HK-2 (cell line): ENCODE data around the gene MAMLD1.

ENCODE experiments used
- DNase-seq: peaks from one replicate; pipeline ENCODE4 v3.0.0-alpha.2; 2018; ENCODE audit not compliant: unreplicated experiment

The MAMLD1 gene

DNA sequence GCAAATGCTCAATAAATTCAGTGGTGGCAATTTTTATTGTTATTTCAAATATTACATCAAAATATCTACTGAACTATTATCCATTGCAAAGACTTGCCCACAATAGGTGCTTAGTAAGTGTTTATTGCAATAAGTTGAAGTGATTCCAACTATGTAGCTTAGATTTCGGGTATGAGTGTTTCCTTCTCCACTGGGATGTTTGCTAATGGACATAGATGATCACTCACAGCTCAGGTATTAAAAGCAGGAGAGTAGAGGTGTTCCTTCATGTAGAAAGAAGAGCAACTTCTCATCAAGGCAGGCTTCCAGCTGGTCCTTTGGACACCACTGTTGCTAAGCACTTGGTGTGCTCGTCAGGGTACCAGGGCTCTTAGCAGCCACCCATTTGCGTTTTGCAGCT is 139.0 kb downstream of the MAMLD1 start:
- DNase-seq, result no peak

DNA sequence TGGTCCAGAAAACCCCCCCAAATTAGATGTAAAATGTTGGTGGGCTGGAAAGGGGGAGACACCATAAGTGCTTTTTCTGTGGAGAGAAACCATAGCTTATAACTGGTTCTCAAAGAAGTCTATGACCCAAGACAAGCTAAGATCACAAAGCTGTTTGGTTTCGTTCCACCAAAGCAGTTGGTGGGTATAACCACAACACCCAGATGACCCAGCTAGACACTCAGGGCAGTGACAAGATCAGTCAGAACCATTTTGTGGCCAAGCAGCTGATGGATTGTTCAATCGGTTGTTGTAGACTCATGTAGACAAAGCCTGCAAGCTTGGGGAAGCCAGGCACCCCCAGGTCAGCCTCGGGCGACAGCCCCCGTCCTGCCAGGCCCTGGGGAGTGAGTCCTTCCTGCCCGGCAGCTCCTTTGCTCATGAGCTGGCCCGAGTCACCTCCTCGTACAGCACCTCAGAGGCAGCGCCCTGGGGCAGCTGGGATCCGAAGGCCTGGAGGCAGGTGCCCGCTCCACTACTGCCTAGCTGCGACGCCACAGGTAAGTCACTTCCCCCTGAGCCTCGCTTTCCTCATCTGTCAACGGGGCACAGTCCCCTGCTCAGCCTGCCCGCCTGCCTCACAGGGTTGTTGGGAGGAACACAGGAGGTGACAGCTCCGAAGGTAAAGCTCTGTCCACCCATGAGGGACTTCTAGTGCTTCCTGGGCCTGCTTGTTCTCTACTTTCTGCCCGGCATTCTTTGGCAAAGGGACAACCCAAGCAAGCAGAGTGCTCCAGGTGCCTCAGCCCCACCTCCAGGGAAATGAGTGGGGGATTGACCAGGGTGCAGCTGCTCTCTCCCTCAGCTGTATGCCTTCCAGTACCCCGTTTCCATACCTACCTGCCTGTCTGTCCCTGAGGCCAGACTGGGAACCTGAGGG is 140.1 kb downstream of the MAMLD1 start:
- DNase-seq, result no peak

DNA sequence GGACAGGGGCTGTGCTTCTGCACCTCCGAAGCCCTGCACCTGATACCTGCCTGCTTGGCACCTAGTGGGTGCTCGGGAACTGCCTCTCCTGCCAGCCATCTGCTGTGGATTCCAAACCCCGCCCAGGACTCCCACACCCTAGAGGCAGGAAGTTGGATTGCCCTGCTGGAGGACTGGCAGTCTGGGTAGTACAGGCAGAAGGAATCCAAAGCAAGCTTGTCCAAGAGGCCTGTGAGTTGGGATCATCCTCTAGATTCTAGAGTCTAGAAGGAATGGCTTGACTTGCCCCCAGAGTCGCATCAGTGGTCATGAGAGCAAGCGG is 140.7 kb downstream of the MAMLD1 start:
- DNase-seq, result no peak

DNA sequence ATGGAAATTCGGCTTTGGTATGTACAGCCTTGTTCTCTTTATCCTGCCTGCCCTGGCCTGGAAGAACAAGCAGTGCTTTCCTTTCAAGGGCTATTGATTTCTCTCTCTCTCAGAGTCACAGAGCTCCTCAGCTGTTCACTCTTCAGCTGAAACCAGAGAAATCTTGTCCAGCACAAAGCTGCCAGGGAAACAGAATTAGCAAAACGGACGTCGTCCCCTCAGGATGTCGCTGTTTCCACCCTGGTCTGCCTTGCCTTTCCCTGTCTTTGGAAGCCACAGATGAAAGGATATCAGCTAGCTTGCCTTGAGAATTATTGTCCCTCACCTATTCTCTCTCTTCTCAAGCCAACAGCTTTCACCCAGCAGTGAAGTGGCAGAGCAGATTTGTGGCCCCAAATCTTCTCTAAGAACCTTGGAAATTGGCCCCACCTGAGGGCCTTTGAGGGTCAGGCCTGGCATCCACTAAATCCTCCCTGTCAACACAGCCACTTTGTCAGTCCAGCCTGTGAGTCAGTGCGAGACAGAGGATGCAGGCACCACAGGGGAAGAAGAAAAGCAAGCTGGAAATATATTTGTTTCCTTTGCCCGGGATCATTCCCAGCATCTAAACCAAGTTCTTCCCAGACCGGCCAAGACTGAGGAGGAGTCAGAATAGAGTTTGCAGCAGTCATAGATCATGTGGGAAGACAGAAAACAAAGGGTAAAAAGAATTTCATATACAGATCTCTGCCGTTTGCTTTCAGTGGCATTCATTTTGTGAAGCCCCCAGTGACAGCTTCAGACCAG is 141.5 kb downstream of the MAMLD1 start:
- DNase-seq, result no peak

DNA sequence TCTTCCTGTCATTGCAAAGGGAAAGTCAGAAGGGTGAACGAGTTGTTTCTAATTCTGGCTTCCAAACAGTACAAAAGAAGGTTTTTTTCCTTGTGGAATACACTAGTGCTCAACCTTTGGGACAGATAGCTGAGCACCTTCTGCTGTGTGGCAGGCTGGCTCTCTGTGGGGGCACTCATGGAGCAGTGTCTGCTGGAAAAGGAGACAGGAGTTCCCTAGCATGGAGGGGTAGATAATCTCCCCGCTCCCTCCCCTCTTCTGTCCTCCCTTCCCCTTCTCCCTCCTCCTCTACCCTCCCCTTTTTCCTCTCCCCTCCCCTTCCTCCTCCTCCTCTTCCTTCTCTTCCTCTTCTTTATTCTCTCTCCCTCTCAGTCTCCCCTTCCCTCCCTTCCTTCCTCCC is 142.9 kb downstream of the MAMLD1 start:
- no peak for DNase-seq

DNA sequence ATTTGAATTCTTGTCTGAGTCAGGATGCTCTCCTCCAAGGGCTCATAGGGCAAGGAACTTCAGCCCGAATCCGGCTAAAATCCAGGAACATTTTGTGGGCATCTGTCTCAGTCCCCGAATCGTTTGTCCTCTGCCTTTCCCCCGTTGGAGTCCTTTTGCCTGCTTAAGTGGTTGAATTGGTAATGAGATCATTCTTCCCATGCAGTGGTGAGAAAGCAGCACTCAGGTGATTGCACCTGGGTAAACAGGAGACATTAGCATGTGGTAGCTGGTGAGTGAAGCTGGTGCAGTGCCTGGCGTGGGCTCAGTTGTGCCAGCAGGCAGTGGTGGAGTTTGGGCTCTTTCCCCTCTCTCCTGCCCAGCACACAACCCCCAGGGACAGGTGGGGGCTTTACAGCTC is 143.4 kb downstream of the MAMLD1 start:
- no peak for DNase-seq

DNA sequence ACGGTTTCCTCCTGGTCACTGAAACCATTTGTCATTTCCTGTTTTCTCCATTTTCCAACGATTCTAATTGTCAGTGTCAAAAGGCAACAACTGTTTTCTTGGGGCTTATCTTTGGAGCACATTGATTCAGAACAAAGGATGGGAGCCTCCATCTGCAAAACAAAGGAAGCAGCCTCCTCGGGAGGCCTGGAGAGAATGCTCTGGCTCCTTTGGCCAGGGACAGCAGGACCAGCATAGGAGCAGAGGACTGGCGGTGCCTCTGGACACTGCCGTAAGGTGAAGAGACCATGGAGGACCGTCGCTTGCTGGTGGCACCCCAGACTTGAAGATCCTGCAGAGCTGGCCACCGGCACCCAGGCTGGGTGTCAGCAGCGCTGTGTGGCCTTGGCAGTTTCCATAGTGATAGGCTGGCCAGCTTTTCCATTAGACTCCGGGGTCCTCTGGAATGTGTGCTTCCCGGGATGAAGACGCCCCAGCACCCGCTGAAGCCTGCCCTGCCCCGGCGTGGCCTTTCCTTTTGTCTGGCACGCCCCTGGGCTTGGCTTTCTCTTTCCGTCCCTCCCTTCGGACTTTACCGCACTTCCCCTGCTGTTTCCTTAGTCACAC is 144.2 kb downstream of the MAMLD1 start:
- no peak for DNase-seq

DNA sequence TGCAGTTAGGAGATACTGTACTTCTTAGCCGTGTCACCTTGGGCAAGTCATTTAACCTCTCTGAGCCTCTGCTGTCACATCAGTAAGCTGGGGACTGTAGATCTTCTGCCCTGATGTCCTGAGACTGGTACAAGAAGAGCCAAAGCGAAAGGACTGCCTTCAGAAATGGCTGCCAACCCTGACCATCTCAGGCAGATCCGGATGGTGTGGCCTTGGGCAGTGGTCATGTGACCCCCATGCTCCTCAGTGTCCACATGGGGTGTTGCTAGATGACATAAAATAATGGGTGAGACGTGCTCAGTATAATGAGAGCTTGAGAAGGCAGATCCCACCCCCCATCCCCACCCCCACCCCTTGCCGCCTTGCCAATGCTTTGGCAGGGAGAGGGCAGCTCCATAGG is 144.9 kb downstream of the MAMLD1 start:
- DNase-seq, result no peak

DNA sequence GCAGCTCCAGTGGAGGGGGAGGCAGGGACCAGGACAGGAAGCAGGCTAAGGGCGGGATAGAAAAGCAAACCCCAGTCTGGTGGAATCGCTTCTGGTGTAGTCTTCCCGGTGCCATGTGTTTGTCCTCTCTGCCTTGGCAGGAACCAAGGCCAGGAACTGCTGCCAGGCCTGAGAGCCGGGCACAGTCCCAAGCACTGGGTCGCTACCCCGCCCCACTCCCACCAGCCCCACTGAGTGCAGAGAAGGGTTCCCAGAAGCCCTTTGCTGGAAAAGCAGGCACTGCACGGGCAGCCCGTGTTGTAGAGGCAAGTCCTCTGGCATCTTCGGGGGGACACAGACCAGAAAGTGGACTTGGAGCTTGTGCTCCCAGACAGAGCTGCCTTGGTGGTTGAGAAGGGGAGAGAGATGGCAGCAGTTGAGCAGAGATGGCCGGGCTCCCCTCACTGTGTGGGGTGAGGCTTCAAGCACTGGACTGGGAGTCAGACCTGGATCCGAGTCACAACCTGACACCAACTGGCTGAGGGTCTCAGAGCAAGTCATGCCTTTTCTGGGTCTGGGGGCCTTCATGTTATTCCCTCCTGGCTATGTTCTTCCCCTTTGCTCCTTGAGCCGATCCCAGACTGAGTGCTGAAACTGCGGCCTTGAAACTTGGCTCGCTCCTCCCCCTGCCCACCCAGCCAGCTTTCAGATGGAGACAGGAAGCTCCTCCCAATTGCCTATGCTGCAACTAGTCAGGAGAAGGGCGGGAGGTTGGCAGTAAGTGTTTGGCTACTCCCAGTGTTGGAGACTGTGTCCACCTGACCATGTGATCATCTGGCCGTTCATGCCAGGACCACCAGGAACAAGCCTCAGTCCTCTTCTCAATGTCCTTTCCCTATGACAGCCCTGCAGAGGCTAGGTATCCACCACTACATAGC is 145.6 kb downstream of the MAMLD1 start:
- no peak for DNase-seq

DNA sequence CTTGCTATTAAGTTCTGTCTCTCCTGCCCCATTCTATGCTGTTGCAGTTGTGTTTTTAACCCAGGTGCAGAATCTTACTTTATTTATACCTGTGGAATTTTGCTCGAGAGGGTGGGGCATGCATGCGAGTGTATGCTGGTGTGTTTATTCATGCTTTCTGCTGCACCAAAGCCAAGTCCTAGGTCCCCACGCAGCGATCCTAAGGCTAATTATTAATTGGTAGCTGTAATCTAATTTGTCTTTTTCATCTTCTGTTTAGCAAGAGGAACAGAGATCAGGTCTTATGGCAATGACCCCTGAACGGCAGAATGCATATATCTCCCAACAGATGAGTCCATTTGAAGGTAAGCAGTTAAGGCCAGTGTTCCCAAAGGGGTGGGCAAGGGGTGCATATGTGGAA is 146.6 kb downstream of the MAMLD1 start:
- no peak for DNase-seq

DNA sequence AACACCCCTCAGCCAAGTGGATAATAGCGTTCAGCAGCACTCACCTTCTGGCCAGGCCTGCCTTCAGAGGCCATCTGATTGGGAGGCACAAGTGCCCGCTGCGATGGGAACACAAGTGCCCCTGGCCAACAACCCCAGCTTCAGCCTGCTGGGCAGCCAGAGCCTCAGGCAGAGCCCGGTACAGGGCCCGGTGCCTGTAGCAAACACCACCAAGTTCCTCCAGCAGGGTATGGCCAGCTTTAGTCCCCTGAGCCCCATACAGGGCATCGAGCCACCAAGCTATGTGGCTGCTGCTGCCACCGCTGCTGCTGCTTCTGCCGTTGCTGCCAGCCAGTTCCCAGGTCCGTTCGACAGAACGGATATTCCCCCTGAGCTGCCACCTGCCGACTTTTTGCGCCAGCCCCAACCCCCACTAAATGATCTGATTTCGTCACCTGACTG is 149.4 kb downstream of the MAMLD1 start:
- DNase-seq, result no peak

DNA sequence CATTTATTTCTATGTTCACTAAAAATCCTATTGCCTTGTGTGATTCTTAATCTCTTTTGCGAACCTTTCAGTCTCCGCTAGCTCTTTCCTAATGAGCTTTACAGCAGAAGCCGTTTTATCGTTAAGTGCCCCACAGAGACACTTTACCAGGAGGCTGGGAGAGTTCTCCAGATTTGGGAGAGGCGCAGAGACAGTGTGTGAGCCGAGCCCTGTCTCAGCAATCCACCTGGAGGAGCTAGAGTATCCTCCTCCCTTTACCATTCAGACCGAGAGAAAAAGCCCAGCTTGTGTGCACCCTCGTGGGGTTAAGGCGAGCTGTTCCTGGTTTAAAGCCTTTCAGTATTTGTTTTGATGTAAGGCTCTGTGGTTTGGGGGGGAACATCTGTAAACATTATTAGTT is 150.4 kb downstream of the MAMLD1 start:
- no peak for DNase-seq

DNA sequence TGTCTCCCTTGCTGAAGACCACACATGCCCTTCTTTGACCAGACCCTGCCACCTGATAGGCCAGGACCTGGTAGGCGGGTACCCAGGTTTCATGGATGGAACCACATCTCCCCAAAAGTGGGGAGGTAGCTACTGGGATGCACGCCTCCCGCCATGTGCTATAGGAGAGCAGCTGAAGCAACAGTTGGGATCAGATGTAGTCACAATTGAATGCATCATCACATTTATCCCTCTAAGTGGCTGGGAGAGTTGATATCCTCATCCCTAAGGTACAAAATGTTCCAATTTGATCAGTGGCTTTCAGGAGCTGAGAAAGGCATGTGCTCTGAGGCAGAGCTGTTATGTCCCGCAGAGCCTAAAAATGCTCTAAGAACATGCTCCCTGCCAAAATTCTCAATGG is 151.3 kb downstream of the MAMLD1 start:
- DNase-seq, result no peak

DNA sequence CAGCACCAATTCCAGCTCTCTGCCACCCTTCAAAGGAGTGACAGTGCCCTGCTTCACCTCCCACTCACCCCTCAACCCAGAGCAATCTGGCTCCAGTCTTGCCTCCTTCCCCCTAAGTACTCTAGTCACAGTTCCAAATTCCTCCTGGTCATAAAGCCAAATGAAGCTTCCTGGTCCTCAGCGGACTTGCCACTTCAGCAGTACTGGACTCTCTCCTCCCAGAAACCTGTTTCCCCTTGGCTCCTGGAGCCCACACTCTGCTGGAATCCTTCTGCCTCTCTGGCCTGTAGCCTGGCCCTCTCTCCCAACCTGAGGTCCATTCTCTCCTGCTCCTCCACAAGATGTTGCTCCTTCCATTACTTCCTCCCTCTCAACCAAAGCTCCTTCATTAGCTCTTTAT is 152.7 kb downstream of the MAMLD1 start:
- no peak for DNase-seq

DNA sequence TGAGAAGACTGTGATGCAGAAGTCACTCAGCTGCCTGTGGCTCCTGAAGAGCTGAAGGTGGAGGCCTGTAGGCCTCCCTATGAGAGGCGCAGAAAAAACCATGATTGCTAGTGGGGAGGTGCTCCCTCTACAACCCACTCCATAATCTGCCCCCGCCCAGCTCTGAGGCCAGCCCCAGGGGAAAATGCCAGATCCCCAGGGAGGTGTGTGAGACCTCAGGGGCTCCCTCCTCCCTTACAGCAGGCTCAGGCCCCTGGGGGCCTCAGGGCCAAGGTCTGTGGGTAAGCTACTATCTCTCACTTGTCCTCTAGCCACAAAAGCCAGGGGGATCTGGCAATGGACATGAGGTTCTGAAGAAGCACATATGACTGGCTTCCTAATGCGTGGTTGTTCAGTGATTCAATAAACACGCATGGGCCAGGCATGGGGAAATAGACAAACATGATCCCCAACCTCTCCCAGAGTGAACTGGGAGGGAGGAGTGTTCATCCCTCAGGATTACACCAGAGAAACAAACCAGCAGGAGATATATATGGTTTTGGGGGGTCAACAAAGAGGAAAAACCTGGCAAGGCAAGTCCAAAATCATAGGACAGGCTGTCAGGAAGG is 154.3 kb downstream of the MAMLD1 start:
- DNase-seq, result no peak

DNA sequence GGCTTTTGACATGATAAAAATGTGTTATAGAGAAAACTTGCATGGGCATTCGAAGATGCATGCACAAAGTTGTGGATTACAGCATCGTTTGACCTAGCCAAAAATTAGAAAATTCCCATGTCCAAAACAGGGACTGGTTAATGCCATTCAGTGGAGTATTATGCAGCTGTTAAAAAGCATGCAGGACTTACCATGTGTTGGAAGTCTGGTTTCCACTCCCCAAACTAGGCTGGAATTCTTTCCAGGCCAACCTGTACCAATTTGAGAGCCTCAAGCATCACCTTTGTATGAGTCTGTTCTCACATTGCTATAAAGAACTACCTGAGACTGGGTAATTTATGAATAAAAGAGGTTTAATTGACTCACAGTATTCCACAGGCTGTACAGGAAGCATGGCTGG is 159.4 kb downstream of the MAMLD1 start:
- no peak for DNase-seq

DNA sequence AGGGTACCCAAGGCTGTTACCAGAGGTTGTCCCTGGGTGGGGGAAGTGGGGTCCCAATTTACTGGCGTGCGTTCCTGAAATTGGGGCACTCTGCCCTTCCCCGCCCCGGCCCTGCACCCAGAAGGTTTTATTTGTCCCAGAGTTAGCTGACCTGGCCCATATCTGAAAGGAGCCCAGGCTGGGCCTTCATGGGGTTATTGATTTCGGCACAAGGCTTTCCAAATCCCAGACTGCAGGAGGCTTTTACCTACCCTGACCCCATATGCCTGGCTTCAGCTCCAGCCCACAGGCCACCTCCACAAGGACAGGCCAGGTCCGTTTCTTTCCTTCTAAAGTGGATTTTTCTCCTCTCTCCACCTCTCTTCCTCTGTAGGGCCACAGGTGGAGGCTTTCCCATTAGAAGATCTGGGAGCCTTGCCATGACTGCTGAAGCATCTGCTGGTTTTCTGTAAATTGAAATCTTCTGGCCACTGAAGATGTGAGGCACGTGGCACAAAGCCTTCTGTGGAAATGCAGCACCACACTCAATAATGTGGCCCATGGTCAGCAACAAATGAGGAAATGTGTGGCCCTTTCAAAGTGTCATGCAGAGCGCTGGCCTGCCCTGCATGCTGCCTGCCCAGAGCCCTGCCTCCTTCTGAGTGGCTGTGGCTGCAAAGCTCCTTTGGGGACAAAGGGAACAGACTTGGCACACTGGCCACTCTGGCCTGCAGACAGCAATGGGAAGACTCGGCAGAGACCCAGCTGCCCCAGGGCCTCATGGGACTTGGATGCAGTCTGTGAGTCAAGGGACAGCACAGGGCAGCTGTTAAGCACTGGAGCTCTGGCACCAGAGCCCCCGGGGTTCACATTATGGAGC is 162.2 kb downstream of the MAMLD1 start:
- no peak for DNase-seq

DNA sequence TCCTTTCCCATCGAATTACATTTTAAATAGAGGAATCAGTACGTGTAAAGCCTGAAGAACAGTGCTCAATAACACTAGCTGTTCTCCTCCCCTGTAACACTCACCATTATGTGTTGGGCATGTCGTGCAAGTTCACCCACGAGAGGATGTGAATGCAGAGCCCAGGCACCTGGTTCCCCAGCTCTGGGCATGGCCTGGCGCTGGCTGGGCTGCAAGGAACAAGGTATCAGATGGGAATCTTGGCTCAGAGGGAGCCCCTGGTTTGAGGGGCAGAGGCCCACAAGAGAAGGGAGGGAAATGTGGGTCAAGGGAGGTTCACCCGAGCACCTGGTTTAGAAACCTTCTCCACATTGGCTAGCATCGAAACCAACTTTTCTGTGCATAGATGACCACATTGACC is 163.6 kb downstream of the MAMLD1 start:
- no peak for DNase-seq

DNA sequence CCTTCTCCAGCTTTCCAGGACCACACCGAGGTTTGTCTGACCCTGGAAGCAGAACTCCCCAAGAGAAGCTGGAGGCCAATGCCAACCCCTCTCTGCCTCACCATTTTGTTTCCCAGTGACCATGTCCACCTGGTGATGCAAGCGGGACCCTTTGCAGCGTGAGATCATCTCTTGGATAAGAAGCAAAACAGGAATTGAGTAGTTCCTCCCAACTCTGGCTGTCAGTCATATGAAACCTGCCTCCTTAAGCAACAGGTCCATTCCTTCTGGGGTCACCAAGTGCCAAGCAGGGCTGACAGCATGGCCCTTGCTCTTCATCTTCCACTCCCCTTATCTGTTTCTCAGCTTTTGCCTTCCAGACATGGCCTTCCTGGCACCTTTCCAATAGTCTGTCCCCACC is 164.0 kb downstream of the MAMLD1 start:
- no peak for DNase-seq

DNA sequence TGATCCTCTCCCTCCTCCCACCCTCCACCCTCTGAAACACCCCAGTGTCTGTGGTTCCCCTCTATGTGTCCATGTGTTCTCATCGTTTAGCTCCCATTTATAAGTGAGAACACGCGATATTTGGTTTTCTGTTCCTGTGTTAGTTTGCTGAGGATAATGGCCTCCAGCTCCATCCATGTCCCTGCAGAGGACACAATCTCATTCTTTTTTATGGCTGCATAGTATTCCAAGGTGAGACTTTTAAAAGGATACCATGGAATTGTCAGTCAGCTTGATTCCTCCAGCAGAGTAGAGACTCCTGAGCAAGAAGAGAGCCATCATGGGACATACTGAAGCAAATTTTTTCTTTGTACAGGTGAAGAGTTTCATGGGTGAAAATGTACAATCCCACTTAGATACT is 166.5 kb downstream of the MAMLD1 start:
- no peak for DNase-seq
